Measurements from ENCODE around the gene ADAMTSL3. TPM values are rescaled to one million over a fixed set of nuclear protein-coding genes. Genes with fewer than 3 reads are reported as not detected.
"Not testable (repeated sequence)": the region's sequence is repeated elsewhere in the genome, so short reads cannot be mapped to it uniquely, and the experiment has no call there.

ADAMTSL3 gene
- total and polyA plus RNA-seq, 9 donors = 26.2 to 63.2 (median 40.8) TPM

- H3K27ac ChIP-seq (ENCODE audit: low read length) = no peak overlapping the region
- H3K27me3 ChIP-seq (ENCODE audit: control insufficient read depth, insufficient read depth, low read length) = no peaks in the 10 kb centered on the region
- no peak overlapping the region for H3K4me3 ChIP-seq (ENCODE audit: low read length)
- no peaks in the 10 kb centered on the region for H3K36me3 ChIP-seq (ENCODE audit: control insufficient read depth, insufficient read depth, low read length)
- peaks cover 5% of the 10 kb centered on the region for H3K9me3 ChIP-seq (replicated peaks; ENCODE audit: control insufficient read depth, low read depth, low read length)
- WGBS (ENCODE audit: insufficient coverage) = no CpG with 5 or more reads among the region's 5 CpGs
- no peak for DNase-seq
- no peaks in the 10 kb centered on the region for H3K4me1 ChIP-seq (ENCODE audit: control insufficient read depth, insufficient read depth, low read length)
These were observed 403.9 kb downstream of the ADAMTSL3 start for GRCh38 chr15:84057714-84058331.

GRCh38 chr15:84063674-84064073, 409.8 kb downstream of the ADAMTSL3 start:
- H3K9me3 ChIP-seq (replicated peaks; ENCODE audit: control insufficient read depth, low read depth, low read length); H3K36me3 ChIP-seq (ENCODE audit: control insufficient read depth, insufficient read depth, low read length); H3K27me3 ChIP-seq (ENCODE audit: control insufficient read depth, insufficient read depth, low read length); H3K4me3 ChIP-seq (ENCODE audit: low read length); H3K4me1 ChIP-seq (ENCODE audit: control insufficient read depth, insufficient read depth, low read length); DNase-seq; H3K27ac ChIP-seq (ENCODE audit: low read length): not testable (repeated sequence)
- no CpG with 5 or more reads among the region's 2 CpGs for WGBS (ENCODE audit: insufficient coverage)

GRCh38 chr15:84068674-84069073, 414.8 kb downstream of the ADAMTSL3 start:
- H3K27me3 ChIP-seq (ENCODE audit: control insufficient read depth, insufficient read depth, low read length); H3K36me3 ChIP-seq (ENCODE audit: control insufficient read depth, insufficient read depth, low read length); H3K27ac ChIP-seq (ENCODE audit: low read length); H3K4me1 ChIP-seq (ENCODE audit: control insufficient read depth, insufficient read depth, low read length); DNase-seq; H3K4me3 ChIP-seq (ENCODE audit: low read length); H3K9me3 ChIP-seq (replicated peaks; ENCODE audit: control insufficient read depth, low read depth, low read length): not testable (repeated sequence)
- WGBS (ENCODE audit: insufficient coverage) = no CpG with 5 or more reads among the region's 2 CpGs

GRCh38 chr15:84078038-84078437, 424.1 kb downstream of the ADAMTSL3 start:
- H3K9me3 ChIP-seq (replicated peaks; ENCODE audit: control insufficient read depth, low read depth, low read length); H3K4me1 ChIP-seq (ENCODE audit: control insufficient read depth, insufficient read depth, low read length); DNase-seq; H3K4me3 ChIP-seq (ENCODE audit: low read length); H3K27ac ChIP-seq (ENCODE audit: low read length); H3K36me3 ChIP-seq (ENCODE audit: control insufficient read depth, insufficient read depth, low read length): not testable (repeated sequence)
- WGBS (ENCODE audit: insufficient coverage) = 100% methylated on average over 1 of the region's 2 CpGs
- H3K27me3 ChIP-seq (ENCODE audit: control insufficient read depth, insufficient read depth, low read length) = peaks cover 22% of the 10 kb centered on the region

- WGBS (ENCODE audit: insufficient coverage) = 9% methylated on average over 9 of the region's 15 CpGs
- peak; percentile 12 for DNase-seq
- not testable (repeated sequence) for H3K36me3 ChIP-seq (ENCODE audit: control insufficient read depth, insufficient read depth, low read length); H3K4me1 ChIP-seq (ENCODE audit: control insufficient read depth, insufficient read depth, low read length); H3K9me3 ChIP-seq (replicated peaks; ENCODE audit: control insufficient read depth, low read depth, low read length); H3K4me3 ChIP-seq (ENCODE audit: low read length); H3K27ac ChIP-seq (ENCODE audit: low read length)
- peaks cover 22% of the 10 kb centered on the region for H3K27me3 ChIP-seq (ENCODE audit: control insufficient read depth, insufficient read depth, low read length)
These were observed 425.5 kb downstream of the ADAMTSL3 start for GRCh38 chr15:84079325-84079884.

- DNase-seq = peak; percentile 53
- H3K27me3 ChIP-seq (ENCODE audit: control insufficient read depth, insufficient read depth, low read length) = peaks cover 25% of the 10 kb centered on the region
These were observed 426.2 kb downstream of the ADAMTSL3 start for GRCh38 chr15:84079885-84080777.

GRCh38 chr15:84080778-84081084, 426.8 kb downstream of the ADAMTSL3 start:
- not testable (repeated sequence) for H3K9me3 ChIP-seq (replicated peaks; ENCODE audit: control insufficient read depth, low read depth, low read length); H3K27ac ChIP-seq (ENCODE audit: low read length); DNase-seq; H3K36me3 ChIP-seq (ENCODE audit: control insufficient read depth, insufficient read depth, low read length); H3K4me3 ChIP-seq (ENCODE audit: low read length); H3K4me1 ChIP-seq (ENCODE audit: control insufficient read depth, insufficient read depth, low read length)
- no CpG with 5 or more reads among the region's 9 CpGs for WGBS (ENCODE audit: insufficient coverage)
- H3K27me3 ChIP-seq (ENCODE audit: control insufficient read depth, insufficient read depth, low read length) = peaks cover 25% of the 10 kb centered on the region

More at GRCh38 chr15:84079885-84080777, 426.2 kb downstream of the ADAMTSL3 start:
- under 1% methylated on average over 57 of the region's 65 CpGs for WGBS (ENCODE audit: insufficient coverage)
- H3K36me3 ChIP-seq (ENCODE audit: control insufficient read depth, insufficient read depth, low read length) = no peaks in the 10 kb centered on the region
- no peaks in the 10 kb centered on the region for H3K9me3 ChIP-seq (replicated peaks; ENCODE audit: control insufficient read depth, low read depth, low read length)
- H3K27ac ChIP-seq (ENCODE audit: low read length) = no peak overlapping the region
- H3K4me1 ChIP-seq (ENCODE audit: control insufficient read depth, insufficient read depth, low read length) = peaks cover 3% of the 10 kb centered on the region
- peak overlapping the region; percentile 35 for H3K4me3 ChIP-seq (ENCODE audit: low read length)

GRCh38 chr15:84081391-84082168, 427.7 kb downstream of the ADAMTSL3 start:
- Histone ChIP-seq H3K36me3 (ENCODE audit: control insufficient read depth, insufficient read depth, low read length) (no peaks in the 10 kb centered on the region), H3K9me3 (replicated peaks; ENCODE audit: control insufficient read depth, low read depth, low read length) (no peaks in the 10 kb centered on the region), H3K27me3 (ENCODE audit: control insufficient read depth, insufficient read depth, low read length) (peaks cover 25% of the 10 kb centered on the region), H3K4me3 (ENCODE audit: low read length) (no peak overlapping the region), H3K27ac (ENCODE audit: low read length) (no peak overlapping the region), H3K4me1 (ENCODE audit: control insufficient read depth, insufficient read depth, low read length) (peaks cover 3% of the 10 kb centered on the region)
- 76% methylated on average over 5 of the region's 16 CpGs for WGBS (ENCODE audit: insufficient coverage)
- DNase-seq = no peak

GRCh38 chr15:84082739-84083138, 428.8 kb downstream of the ADAMTSL3 start:
- no CpG with 5 or more reads among the region's 2 CpGs for WGBS (ENCODE audit: insufficient coverage)
- Histone ChIP-seq H3K36me3 (ENCODE audit: control insufficient read depth, insufficient read depth, low read length) (no peaks in the 10 kb centered on the region), H3K27me3 (ENCODE audit: control insufficient read depth, insufficient read depth, low read length) (peaks cover 25% of the 10 kb centered on the region)

GRCh38 chr15:84086071-84086470, 432.1 kb downstream of the ADAMTSL3 start:
- WGBS (ENCODE audit: insufficient coverage) = no CpG with 5 or more reads among the region's 3 CpGs
- not testable (repeated sequence) for H3K9me3 ChIP-seq (replicated peaks; ENCODE audit: control insufficient read depth, low read depth, low read length); H3K27me3 ChIP-seq (ENCODE audit: control insufficient read depth, insufficient read depth, low read length); DNase-seq; H3K4me3 ChIP-seq (ENCODE audit: low read length); H3K36me3 ChIP-seq (ENCODE audit: control insufficient read depth, insufficient read depth, low read length); H3K4me1 ChIP-seq (ENCODE audit: control insufficient read depth, insufficient read depth, low read length); H3K27ac ChIP-seq (ENCODE audit: low read length)

More at GRCh38 chr15:84082739-84083138, 428.8 kb downstream of the ADAMTSL3 start:
- no peaks in the 10 kb centered on the region for H3K9me3 ChIP-seq (replicated peaks; ENCODE audit: control insufficient read depth, low read depth, low read length)
- no peak overlapping the region for H3K4me3 ChIP-seq (ENCODE audit: low read length)
- peaks cover 3% of the 10 kb centered on the region for H3K4me1 ChIP-seq (ENCODE audit: control insufficient read depth, insufficient read depth, low read length)
- no peak for DNase-seq
- no peak overlapping the region for H3K27ac ChIP-seq (ENCODE audit: low read length)

Data from muscle of leg (tissue), 11 donors.